GM19455 (cell line): ENCODE results near the gene ACSL6.
"Not testable (repeated sequence)": the region's sequence is repeated elsewhere in the genome, so short reads cannot be mapped to it uniquely, and the experiment has no call there.

Source experiments
- ATAC-seq: cut with Tn5 transposase; IDR thresholded peaks from one replicate; pipeline ENCODE4 v1.9.1; 2021; ENCODE audit not compliant: unreplicated experiment

ACSL6 gene

GRCh38 chr5:131945551-131946168, 65.8 kb downstream of the ACSL6 start, which contains the start of gene MEIKIN:
Gene MEIKIN (minus strand): TSS chr5:131945663. CDS start chr5:131945505, 158 bp downstream.
- ATAC-seq = no peak

GRCh38 chr5:131944702-131945550, 66.5 kb downstream of the ACSL6 start:
- ATAC-seq = no peak

GRCh38 chr5:131943916-131944315, 67.5 kb downstream of the ACSL6 start:
- ATAC-seq = no peak

- no peak for ATAC-seq
Observed at GRCh38 chr5:131942016-131942415, 69.4 kb downstream of the ACSL6 start.

DNA sequence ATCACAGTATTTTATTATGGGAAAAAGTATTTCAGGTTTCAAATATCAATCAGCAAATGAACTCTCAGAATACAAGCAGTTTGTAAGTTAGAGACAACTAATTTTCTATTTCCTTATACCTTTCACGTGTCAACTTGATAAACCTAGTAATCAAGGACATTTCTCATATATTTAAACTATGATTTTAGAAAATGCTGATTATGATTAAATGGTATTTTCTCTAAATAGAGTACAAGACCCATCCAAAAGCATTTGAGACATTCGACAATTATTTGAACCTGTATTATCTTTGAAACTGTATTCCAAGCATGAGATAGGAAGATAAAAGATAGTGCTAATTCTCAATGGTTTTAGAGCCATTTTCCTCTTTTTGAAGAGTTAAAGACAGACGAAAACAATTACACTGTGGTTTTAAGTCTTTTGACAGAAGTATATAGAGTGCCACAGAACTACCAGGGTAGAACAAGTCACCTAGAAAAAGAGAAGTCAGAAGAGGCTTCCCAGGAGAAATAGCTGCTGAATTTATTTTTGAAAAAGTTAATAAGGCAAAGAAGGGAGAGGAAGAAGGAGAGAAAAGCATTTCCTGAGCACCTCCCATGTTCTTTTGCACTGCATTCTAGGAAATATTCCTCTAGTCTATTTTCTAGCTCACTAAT, 71.6 kb downstream of the ACSL6 start:
- ATAC-seq = no peak

GRCh38 chr5:131932235-131932634, 79.2 kb downstream of the ACSL6 start:
- ATAC-seq = no peak

GRCh38 chr5:131928957-131929356, 82.5 kb downstream of the ACSL6 start:
- ATAC-seq = no peak

DNA sequence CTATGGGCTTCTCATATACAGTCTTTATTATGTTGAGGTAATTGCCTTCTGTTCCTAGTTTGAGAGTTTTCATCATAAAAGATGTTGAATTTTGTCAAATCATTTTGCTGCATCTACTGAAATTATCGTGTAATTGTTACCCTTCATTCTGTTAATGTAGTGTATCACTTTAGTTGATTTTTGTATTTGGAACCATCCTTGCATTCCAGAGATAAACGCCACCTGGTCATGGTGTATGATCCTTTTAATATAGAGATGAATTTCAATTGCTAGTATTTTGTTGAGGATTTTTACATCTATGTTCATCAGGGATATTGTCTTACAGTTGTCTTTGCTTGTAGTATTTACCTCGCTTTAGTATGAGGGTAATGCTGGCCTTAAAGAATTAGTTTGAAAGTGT, 85.3 kb downstream of the ACSL6 start:
- no peak for ATAC-seq

- no peak for ATAC-seq
Observed at GRCh38 chr5:131916481-131916880, 95.0 kb downstream of the ACSL6 start.

GRCh38 chr5:131914472-131914871, 97.0 kb downstream of the ACSL6 start:
- ATAC-seq = no peak

GRCh38 chr5:131913603-131914002, 97.9 kb downstream of the ACSL6 start:
- ATAC-seq = no peak

- no peak for ATAC-seq
Observed at GRCh38 chr5:131906668-131907067, 104.8 kb downstream of the ACSL6 start.

DNA sequence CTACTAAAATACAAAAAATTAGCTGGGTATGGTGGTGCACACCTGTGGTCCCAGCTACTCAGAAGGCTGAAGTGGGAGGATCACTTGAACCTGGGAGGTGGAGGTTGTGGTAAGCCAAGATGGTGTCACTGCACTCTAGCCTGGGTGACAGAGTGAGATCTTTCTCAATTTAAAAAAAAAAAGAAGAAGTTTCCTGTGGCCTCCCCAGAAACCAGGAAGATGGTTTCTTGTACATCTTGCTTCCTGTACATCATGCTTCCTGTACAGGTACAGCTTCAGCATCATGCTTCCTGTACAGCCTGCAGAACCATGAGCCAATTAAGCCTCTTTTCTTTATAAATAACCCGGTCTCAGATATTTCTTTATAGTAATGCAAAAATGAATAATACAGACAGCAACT, 109.2 kb downstream of the ACSL6 start:
- ATAC-seq = not testable (repeated sequence)
